Endometrial microvascular endothelial cells (primary cell): ENCODE measurements around the gene HHAT. TPM values are rescaled to one million over a fixed set of nuclear protein-coding genes. Genes with fewer than 3 reads are reported as not detected.
"Not testable (repeated sequence)": the region's sequence is repeated elsewhere in the genome, so short reads cannot be mapped to it uniquely, and the experiment has no call there.

Experiments used
- in situ Hi-C: cut with HindIII; loops from 2 replicates; pipeline ENCODE4 v1.10.0; 2017; ENCODE audit warnings: low sequenced_read_pairs, low pct_unique_long_range_greater_than_20kb; ENCODE audit errors: inconsistent ontology term
- total RNA-seq: library from RNA; depleted of rRNA; stranded (reverse); fragments of >200 nt; gene quantifications from one replicate; pipeline ENCODE4 v1.2.3, GENCODE V29; 2015; ENCODE audit errors: inconsistent ontology term

The HHAT gene
- total RNA-seq, 1 donor from 2014 or later, result 1.6 TPM

DNA sequence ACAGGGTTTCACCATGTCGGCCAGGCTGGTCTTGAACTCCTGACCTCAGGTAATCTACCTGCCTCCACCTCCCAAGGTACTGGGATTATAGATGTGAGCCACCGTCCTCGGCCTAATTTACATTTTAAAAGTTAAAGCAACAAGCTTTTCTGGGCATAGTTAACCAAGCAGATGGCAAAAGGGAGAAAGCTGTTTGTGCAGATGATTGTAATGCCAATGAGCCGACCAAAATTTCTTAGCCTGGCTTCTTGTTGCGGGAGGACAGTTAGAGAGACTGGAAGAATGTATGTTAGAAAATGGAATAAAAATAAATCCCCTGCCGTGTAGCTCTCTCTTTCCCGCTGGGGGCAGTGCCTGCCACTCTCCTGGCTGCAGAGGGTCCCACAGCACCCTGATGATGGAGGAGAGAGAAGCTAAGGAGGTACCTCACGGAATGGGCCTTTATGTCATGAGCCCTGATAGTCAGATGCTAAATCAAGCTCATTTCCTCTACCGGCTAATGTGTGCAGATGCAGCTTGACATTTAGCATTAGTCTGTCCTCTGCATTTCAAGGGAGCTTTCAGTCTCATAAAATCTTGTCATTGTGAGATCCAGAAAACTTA lies 87.2 kb downstream of the HHAT start:
- in situ Hi-C loops, result no loop called here

DNA sequence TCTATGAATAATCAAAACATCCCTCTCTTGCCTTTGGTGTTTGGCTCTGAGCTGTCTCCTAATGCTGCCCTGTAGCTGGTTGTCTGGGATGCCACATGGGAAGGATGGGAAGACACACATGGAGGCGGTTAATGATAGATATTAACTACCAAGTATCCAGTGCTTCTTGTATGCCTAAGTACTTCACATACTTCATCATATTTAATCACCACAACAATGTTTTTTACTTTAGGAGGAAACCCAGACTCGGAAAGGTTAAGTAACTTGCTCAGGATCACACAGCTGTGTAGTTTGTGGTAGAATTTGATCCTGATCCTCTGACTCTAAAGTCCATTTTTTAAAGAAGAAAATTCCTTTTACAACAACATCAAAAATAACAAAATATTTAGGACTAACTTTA lies 88.0 kb downstream of the HHAT start:
- in situ Hi-C loops, result no loop called here

- in situ Hi-C loops, result no loop called here
Observed at GRCh38 chr1:210417881-210418280, 89.2 kb downstream of the HHAT start.

DNA sequence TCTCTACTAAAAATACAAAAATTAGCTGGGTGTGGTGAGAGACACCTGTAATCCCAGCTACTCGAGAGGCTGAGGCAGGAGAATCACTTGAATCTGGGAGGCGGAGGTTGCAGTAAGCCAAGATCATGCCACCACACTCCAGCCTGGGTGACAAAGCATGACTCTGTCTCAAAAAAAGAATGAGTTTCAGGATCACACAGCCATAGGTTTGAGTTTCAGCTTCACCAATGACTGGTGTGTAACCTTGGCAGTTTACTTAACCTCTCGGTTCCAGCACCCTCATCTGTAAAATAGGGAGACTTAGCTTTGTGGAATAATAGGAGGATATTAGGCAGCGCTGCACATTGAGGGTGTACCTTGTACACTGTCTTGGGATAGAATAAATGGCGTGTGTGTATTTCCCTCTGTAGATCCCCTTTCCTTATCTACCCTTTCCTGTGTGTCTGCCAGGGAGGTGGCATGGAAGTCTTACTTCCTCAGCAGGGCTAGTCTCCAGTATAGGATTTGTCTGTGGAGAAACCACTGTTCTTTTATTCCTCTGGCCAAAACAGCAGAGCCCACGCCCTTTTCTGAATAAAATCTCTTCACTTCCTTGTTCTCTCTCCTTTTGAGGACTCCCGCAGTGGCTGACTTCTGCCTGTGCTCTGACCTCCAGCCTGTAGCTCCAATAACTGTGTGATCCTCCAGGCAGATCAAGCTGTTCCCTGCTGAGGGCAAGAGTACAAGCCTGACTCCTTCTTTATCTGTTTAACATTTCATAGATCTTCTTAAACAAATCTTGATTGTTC lies 90.4 kb downstream of the HHAT start:
- in situ Hi-C loops, result no loop called here

- in situ Hi-C loops, result not testable (repeated sequence)
Observed at GRCh38 chr1:210426696-210427095, 98.0 kb downstream of the HHAT start.

GRCh38 chr1:210428696-210429095 lies 100.0 kb downstream of the HHAT start:
- in situ Hi-C loops, result no loop called here

DNA sequence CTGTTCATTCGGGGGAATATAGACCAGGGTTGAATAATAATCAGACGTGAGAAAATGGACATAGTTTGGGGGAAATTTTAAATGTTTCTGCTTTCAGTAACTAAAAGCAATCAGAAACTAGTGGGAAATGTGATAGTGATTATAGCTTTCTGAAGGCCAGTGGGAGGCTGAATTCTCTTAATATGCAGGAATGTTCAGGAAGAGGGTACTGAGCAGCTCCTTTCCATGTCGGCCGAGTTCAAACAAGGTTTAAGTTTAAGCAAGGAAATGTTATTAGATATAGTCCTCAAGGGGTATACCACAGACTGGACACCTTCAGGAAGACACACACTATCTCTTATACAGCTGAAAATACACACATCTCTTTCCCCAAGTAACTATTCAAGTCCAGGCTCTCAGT lies 105.5 kb downstream of the HHAT start:
- in situ Hi-C loops, result no loop called here

DNA sequence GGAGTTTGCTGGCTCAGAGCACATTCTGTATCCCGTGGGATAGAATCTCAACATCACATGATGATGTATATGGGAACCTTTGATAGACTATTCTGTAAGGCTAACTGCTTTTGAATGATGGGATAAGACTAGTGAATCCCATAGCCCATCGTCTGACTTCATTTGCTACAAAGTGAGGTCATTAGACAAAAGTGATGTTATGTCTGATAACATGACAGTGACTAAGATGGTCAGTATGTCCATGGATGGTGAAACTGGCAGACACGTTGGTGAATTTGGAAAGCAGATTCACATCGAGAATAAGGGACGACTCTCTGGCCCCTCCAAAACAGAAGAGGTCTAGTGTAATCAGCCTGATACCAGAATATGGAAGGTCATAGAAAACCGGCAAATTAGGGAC lies 108.4 kb downstream of the HHAT start:
- in situ Hi-C loops, result no loop called here

- in situ Hi-C loops, result no loop called here
Observed at GRCh38 chr1:210437781-210438180, 109.1 kb downstream of the HHAT start.

- in situ Hi-C loops, result no loop called here
Observed at GRCh38 chr1:210438928-210439841, 110.5 kb downstream of the HHAT start.

DNA sequence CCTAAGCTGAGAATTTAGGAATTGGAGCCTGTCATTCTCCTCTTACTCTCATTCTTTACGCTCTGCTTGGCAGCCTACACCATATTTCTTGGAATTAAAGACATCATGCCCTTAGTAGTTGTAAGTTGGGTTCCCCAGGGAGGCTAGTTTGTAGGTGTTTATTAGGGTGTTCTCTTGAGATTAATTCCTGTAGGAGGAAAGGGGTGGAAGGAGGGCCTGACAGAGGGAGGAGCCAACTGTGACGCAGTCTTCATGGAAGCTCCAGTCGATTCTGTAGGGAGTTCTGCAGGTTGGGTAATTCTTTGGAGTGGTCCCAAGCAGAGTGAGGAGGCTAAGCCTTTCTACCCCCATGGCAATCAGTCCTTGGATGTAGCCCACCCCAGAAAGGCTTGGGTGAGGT lies 111.4 kb downstream of the HHAT start:
- in situ Hi-C loops, result no loop called here

GRCh38 chr1:210441028-210441427 lies 112.3 kb downstream of the HHAT start:
- in situ Hi-C loops, result no loop called here

GRCh38 chr1:210445485-210445884 lies 116.8 kb downstream of the HHAT start:
- in situ Hi-C loops, result no loop called here

DNA sequence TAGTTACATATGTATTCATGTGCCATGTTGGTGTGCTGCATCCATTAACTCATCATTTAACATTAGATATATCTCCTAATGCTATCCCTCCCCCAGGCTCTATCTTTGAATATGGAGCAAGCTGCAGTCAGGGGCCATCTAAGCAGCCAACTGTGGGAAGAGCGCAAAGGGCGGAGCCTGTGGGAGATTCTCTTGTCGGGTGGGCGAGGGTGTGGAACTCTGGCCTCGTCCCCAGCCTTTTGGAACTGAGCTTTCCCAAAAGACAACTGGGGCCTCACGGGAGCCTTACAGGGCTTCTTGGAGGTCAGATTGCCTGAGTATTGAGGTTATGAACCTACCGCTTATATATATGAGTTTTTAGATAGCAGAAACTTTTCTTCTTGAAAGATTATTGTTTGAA lies 117.2 kb downstream of the HHAT start:
- in situ Hi-C loops, result no loop called here

DNA sequence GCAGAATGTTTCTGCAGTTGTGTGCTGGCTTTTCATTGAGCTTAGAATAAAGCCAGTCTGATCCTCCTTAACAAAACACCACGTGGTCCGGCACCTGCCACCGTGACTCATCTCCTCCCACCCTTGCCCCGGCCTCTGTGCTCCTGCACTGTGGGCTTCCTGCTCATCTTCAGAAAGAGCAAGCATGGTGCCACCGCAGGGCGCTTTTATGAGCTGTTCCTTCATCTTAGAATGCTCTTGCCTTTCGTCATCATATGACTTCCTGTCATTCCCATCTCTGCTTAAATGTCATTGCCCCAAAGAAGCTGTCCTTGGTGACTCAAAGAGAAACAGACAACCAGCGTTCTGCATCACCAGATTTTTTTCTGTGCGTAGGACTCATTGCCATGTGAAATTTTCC lies 117.8 kb downstream of the HHAT start:
- in situ Hi-C loops, result no loop called here

DNA sequence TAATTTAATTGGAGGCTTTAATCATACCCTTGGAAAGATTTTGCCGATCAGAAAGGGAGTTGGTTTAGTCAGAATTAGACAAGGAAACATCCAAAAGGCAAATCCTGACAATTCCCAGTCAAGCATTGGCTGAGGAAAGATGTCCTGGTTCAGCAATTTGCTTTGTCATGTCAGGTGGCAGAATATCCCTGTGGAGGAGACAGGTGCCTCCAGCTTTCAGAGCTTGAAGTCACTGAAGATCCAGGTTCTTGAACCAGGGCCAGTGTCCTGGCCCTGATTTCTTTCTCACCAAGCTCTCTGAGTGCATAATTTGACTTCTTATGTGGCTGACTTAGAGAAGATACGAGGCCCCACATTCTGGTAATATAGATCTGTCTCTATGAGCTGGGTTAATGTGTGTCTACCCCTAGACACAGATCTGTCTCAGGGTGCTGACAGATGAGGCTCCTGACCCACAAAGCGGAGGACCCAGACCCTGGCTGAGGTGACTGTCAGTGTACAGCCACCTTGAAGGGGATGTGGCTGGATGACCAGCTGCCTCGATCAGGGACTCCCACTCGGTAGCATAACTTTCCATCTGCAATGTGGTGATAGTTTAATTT lies 118.9 kb downstream of the HHAT start:
- in situ Hi-C loops, result no loop called here

GRCh38 chr1:210448297-210448892 lies 119.7 kb downstream of the HHAT start:
- in situ Hi-C loops, result no loop called here

DNA sequence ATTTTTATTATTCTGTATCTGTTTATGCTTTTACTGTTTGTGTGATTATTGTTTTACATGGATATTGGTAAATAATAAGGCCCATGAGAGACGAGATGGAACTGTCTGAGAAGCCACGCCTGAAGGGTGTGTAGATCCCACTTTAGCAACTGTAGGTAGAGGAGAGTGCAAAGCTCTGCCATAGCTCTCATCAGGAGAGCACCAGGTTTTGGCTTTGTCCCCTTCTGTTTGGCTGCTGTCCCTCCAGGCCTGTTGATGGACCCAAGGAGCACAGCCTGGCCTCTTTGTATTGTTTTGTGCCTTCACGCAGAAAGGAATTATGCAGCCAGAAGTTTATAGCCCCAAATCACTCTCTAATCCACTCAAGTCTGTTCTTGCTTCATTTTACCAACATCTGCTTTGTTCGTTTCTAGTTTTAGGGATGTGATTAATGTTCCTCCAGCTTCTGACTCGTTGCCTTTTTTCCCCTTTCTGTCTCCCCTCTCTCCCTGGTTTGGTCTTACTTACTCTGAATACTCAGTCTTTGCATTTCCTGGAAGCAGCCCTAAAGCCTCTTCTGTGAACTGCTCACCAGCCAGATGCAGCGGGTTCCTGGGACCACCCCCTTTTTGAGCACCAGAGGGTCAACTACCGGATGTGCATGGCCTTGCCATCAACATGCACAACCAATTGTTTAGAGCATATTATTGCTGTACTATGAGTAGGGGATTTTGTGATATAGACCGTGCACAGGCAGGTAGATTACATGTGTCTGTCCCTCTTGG lies 127.3 kb downstream of the HHAT start:
- in situ Hi-C loops, result no loop called here
